Epithelial cell of esophagus (primary cell): Measurements from ENCODE around the gene IRF1.

Experiments
- DNase-seq: peaks from one replicate; pipeline ENCODE4 v3.0.0; 2010; ENCODE audit warnings: low read depth
- H3K4me3 ChIP-seq: 2 replicates; pipeline ENCODE4 v1.5.1; 2011; ENCODE audit warnings: mild to moderate bottlenecking, low read length, control low read depth
- TF ChIP-seq, protein P1 (sequence below): IDR thresholded peaks from 2 replicates; pipeline ENCODE4 v1.5.1; 2011; ENCODE audit warnings: low read depth, mild to moderate bottlenecking, low read length, control low read depth, inconsistent platforms; ENCODE audit not compliant: insufficient read depth; ENCODE audit errors: missing control alignments

Gene IRF1

DNA sequence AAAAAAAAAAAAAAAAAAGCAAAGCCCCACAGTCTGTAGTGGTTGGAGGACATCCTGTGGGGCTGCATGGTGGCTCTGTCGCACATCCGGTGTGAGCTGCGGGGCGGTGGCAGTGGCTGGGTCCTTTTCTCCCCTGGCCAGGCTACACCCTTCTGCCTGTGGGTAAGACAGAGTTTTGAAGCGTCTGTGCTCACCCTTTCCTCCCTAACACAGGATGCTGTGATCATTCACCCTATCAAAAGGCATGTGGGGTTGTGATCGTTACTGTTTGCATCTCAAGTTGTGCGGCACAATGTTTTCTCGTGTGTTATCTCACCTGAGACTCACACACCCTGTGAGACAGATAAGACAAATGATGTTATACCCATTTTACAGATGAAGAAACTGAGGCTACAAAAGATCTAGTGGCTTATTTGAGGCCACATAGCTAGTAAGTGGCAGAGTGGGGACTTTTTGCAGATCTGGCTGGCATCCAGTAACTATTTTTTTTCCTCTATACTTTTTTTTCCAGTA lies 17.5 kb downstream of the IRF1 start:
- DNase-seq: no peak
- no peak overlapping the region for H3K4me3 ChIP-seq
- TF ChIP-seq, protein P1, sequence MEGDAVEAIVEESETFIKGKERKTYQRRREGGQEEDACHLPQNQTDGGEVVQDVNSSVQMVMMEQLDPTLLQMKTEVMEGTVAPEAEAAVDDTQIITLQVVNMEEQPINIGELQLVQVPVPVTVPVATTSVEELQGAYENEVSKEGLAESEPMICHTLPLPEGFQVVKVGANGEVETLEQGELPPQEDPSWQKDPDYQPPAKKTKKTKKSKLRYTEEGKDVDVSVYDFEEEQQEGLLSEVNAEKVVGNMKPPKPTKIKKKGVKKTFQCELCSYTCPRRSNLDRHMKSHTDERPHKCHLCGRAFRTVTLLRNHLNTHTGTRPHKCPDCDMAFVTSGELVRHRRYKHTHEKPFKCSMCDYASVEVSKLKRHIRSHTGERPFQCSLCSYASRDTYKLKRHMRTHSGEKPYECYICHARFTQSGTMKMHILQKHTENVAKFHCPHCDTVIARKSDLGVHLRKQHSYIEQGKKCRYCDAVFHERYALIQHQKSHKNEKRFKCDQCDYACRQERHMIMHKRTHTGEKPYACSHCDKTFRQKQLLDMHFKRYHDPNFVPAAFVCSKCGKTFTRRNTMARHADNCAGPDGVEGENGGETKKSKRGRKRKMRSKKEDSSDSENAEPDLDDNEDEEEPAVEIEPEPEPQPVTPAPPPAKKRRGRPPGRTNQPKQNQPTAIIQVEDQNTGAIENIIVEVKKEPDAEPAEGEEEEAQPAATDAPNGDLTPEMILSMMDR: no peak

GRCh38 chr5:132472431-132472830 lies 18.1 kb downstream of the IRF1 start:
- TF ChIP-seq, protein P1: no peak
- no peak overlapping the region for H3K4me3 ChIP-seq
- DNase-seq: no peak

GRCh38 chr5:132471944-132472343 lies 18.6 kb downstream of the IRF1 start:
- TF ChIP-seq, protein P1: no peak

DNA sequence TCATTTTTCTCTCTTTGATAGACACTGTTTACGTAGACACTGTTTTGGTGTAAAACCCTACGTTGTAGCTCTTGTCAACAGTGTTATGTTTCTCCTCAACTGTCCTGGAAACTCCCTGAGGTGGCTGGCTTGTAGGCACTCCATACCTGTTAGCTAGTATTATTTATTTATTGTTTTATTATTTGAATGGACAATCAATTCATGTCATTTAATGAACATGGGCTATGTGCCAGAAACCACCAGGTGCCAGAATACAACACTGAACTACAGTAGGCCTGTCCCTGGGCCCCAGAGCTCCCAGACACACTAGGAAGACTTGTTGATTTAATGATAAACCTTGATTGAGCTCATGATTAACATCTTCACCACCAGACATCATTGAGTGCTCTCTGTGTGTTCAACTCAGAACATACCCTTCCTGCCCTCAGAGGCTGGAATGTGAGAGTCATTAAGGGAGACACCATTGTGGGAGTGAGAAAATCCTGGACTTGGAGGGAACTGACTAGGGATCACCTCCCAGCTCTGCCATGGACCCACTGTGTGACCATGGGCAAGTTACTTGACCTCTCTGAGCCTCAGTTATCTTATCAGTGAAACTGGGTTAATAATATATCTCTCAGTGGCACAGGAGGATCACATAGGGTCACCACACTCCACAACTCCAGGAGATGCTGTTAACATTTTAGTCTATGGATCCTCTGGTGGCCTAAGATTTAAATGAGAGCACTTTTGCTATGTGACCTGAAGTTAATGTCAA lies 19.2 kb downstream of the IRF1 start:
- H3K4me3 ChIP-seq: no peak overlapping the region
- no peak for DNase-seq
- TF ChIP-seq, protein P1: no peak

More at GRCh38 chr5:132471944-132472343, 18.6 kb downstream of the IRF1 start:
- no peak overlapping the region for H3K4me3 ChIP-seq
- no peak for DNase-seq

DNA sequence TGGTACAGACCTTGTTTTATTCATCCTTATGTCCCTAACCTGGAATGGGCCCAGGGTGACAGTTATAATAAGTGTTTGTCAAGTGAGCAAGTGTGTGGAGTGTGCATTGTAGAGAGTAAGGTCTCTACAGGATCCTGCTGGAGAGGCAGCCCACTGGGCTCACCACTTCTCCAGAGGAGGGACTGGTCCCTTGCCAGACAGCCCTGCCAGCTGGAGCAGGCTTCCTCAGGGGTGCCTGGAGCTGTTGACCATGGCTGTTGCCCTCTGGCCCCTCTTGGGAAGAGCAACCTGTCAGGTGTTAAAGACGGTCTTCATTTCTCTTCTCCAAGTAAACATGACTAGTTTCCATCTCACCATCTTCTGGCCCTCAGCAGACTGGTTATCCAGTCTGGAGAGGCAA lies 20.0 kb downstream of the IRF1 start:
- DNase-seq: no peak
- TF ChIP-seq, protein P1: no peak
- H3K4me3 ChIP-seq: no peak overlapping the region

GRCh38 chr5:132470010-132470392 lies 20.6 kb downstream of the IRF1 start:
- no peak for DNase-seq
- TF ChIP-seq, protein P1: no peak
- no peak overlapping the region for H3K4me3 ChIP-seq
